Epithelial cell of umbilical artery (primary cell): ENCODE results near the gene OR5AS1. TPM values are rescaled to one million over a fixed set of nuclear protein-coding genes. Genes with fewer than 3 reads are reported as not detected.

Source experiments
- total RNA-seq: library from RNA; depleted of rRNA; stranded (reverse); fragments of >200 nt; gene quantifications from 2 replicates; pipeline ENCODE4 v1.2.3, GENCODE V29; 2014

OR5AS1 gene
- total RNA-seq: not detected in 2 replicates

GRCh38 chr11:56027354-56027753 lies at the start of gene OR5AS1:
OR5AS1 (plus strand) TSS chr11:56027654; CDS start chr11:56030419, 2,765 bp downstream.

GRCh38 chr11:55994525-55994924 lies 32.9 kb upstream of the OR5AS1 start, which contains the start of gene OR5F1:
OR5F1 (minus strand) TSS chr11:55994625; CDS start chr11:55994625, 0 bp downstream.

Other genes with a start within 250 kb of the OR5AS1 start
- not detected in 2 replicates for gene OR5D14, start 232.1 kb upstream of the OR5AS1 start, total RNA-seq
- not detected in 2 replicates for gene OR5L1, start 216.3 kb upstream of the OR5AS1 start, total RNA-seq
- gene OR5D18, start 208.0 kb upstream of the OR5AS1 start, total RNA-seq: not detected in 2 replicates
- not detected in 2 replicates for gene OR5L2, start 200.4 kb upstream of the OR5AS1 start, total RNA-seq
- not detected in 2 replicates for gene OR5D16, start 188.9 kb upstream of the OR5AS1 start, total RNA-seq
- gene TRIM51, start 144.4 kb upstream of the OR5AS1 start, total RNA-seq: not detected in 2 replicates
- not detected in 2 replicates for gene OR5W2, start 113.1 kb upstream of the OR5AS1 start, total RNA-seq
- not detected in 2 replicates for gene OR5I1, start 91.3 kb upstream of the OR5AS1 start, total RNA-seq
- gene OR10AG1, start 57.7 kb upstream of the OR5AS1 start, total RNA-seq: not detected in 2 replicates
- not detected in 2 replicates for gene OR5F1, start 33.0 kb upstream of the OR5AS1 start, total RNA-seq
- not detected in 2 replicates for gene OR8I2, start 65.7 kb downstream of the OR5AS1 start, total RNA-seq
- gene OR8H2, start 76.0 kb downstream of the OR5AS1 start, total RNA-seq: not detected in 2 replicates
- not detected in 2 replicates for gene OR8H3, start 94.7 kb downstream of the OR5AS1 start, total RNA-seq
- not detected in 2 replicates for gene OR8J3, start 112.5 kb downstream of the OR5AS1 start, total RNA-seq
- not detected in 2 replicates for gene OR8K5, start 132.7 kb downstream of the OR5AS1 start, total RNA-seq
- gene OR5J2, start 149.0 kb downstream of the OR5AS1 start, total RNA-seq: not detected in 2 replicates
- gene OR5T2, start 206.6 kb downstream of the OR5AS1 start, total RNA-seq: not detected in 2 replicates
- not detected in 2 replicates for gene OR5T3, start 224.6 kb downstream of the OR5AS1 start, total RNA-seq
- not detected in 2 replicates for gene OR5T1, start 246.5 kb downstream of the OR5AS1 start, total RNA-seq